ENCODE results near the gene PGP. TPM values are rescaled to one million over a fixed set of nuclear protein-coding genes. Genes with fewer than 3 reads are reported as not detected.

The PGP gene
- total and polyA plus RNA-seq, 2 donors from 2014 or later (not counting 2 experiments from before 2014, with no cell fraction given): 22.9 to 27.1 TPM

Other genes with a start within 250 kb of the PGP start
- not detected in 2 replicates for gene RNF151, start 248.0 kb downstream of the PGP start, total RNA-seq
- not detected in 2 replicates for gene RNF151, start 248.0 kb downstream of the PGP start, polyA plus RNA-seq
- gene TBL3, start 242.8 kb downstream of the PGP start, total RNA-seq: 61.5 and 68.8 TPM in 2 replicates
- 66.9 and 69.5 TPM in 2 replicates for gene TBL3, start 242.8 kb downstream of the PGP start, polyA plus RNA-seq
- gene NOXO1, start 233.4 kb downstream of the PGP start, total RNA-seq: 0.99 and 1.9 TPM in 2 replicates
- 2.3 and 2.7 TPM in 2 replicates for gene NOXO1, start 233.4 kb downstream of the PGP start, polyA plus RNA-seq
- gene GFER, start 230.6 kb downstream of the PGP start, total RNA-seq: 30.1 and 34.2 TPM in 2 replicates
- 46.0 and 50.0 TPM in 2 replicates for gene GFER, start 230.6 kb downstream of the PGP start, polyA plus RNA-seq
- gene SYNGR3, start 224.9 kb downstream of the PGP start, total RNA-seq: 1.8 and 2.9 TPM in 2 replicates
- gene SYNGR3, start 224.9 kb downstream of the PGP start, polyA plus RNA-seq: 2.1 and 2.6 TPM in 2 replicates
- 58.5 and 67.3 TPM in 2 replicates for gene ZNF598, start 205.0 kb downstream of the PGP start, total RNA-seq
- 52.3 and 60.4 TPM in 2 replicates for gene ZNF598, start 205.0 kb downstream of the PGP start, polyA plus RNA-seq
- 0.60 and 0.78 TPM in 2 replicates for gene NPW, start 195.1 kb downstream of the PGP start, total RNA-seq
- gene NPW, start 195.1 kb downstream of the PGP start, polyA plus RNA-seq: 1.9 and 2.0 TPM in 2 replicates
- gene NHERF2, start 187.9 kb downstream of the PGP start, total RNA-seq: 12.8 and 14.7 TPM in 2 replicates
- gene NHERF2, start 187.9 kb downstream of the PGP start, polyA plus RNA-seq: 21.5 and 25.7 TPM in 2 replicates
- gene NTHL1, start 167.0 kb downstream of the PGP start, total RNA-seq: 33.6 and 35.3 TPM in 2 replicates
- gene NTHL1, start 167.0 kb downstream of the PGP start, polyA plus RNA-seq: 39.0 and 41.6 TPM in 2 replicates
- gene TSC2, start 166.9 kb downstream of the PGP start, total RNA-seq: 34.0 and 40.7 TPM in 2 replicates
- 25.6 and 28.8 TPM in 2 replicates for gene TSC2, start 166.9 kb downstream of the PGP start, polyA plus RNA-seq
- gene PKD1, start 78.9 kb downstream of the PGP start, total RNA-seq: 36.7 and 46.5 TPM in 2 replicates
- gene PKD1, start 78.9 kb downstream of the PGP start, polyA plus RNA-seq: 16.8 and 19.7 TPM in 2 replicates
- gene RAB26, start 66.2 kb downstream of the PGP start, total RNA-seq: 0.42 and 0.44 TPM in 2 replicates
- 0.49 and 0.72 TPM in 2 replicates for gene RAB26, start 66.2 kb downstream of the PGP start, polyA plus RNA-seq
- gene TRAF7, start 59.1 kb downstream of the PGP start, total RNA-seq: 86.0 and 89.7 TPM in 2 replicates
- gene TRAF7, start 59.1 kb downstream of the PGP start, polyA plus RNA-seq: 62.1 and 69.0 TPM in 2 replicates
- 0.03 and 0.04 TPM in 2 replicates for gene CASKIN1, start 18.2 kb downstream of the PGP start, total RNA-seq
- gene CASKIN1, start 18.2 kb downstream of the PGP start, polyA plus RNA-seq: 0.06 and 0.08 TPM in 2 replicates
- gene MLST8, start 9.4 kb downstream of the PGP start, total RNA-seq: 21.8 and 29.2 TPM in 2 replicates
- gene MLST8, start 9.4 kb downstream of the PGP start, polyA plus RNA-seq: 61.0 and 64.1 TPM in 2 replicates
- gene BRICD5, start 4.0 kb downstream of the PGP start, total RNA-seq: 3.9 TPM in 2 replicates
- gene BRICD5, start 4.0 kb downstream of the PGP start, polyA plus RNA-seq: 4.5 and 5.5 TPM in 2 replicates
- 21.2 and 21.7 TPM in 2 replicates for gene E4F1, start 8.8 kb upstream of the PGP start, total RNA-seq
- 18.7 and 19.3 TPM in 2 replicates for gene E4F1, start 8.8 kb upstream of the PGP start, polyA plus RNA-seq
- 0.41 and 0.53 TPM in 2 replicates for gene DNASE1L2, start 21.6 kb upstream of the PGP start, total RNA-seq
- 0.46 and 0.47 TPM in 2 replicates for gene DNASE1L2, start 21.6 kb upstream of the PGP start, polyA plus RNA-seq
- gene ECI1, start 36.7 kb upstream of the PGP start, total RNA-seq: 33.5 and 35.6 TPM in 2 replicates
- gene ECI1, start 36.7 kb upstream of the PGP start, polyA plus RNA-seq: 68.3 and 82.5 TPM in 2 replicates
- 159 and 169 TPM in 2 replicates for gene RNPS1, start 53.3 kb upstream of the PGP start, total RNA-seq
- 152 and 182 TPM in 2 replicates for gene RNPS1, start 53.3 kb upstream of the PGP start, polyA plus RNA-seq
- 0.04 and 0.24 TPM in 2 replicates for gene ABCA3, start 125.9 kb upstream of the PGP start, total RNA-seq
- 0.08 and 0.16 TPM in 2 replicates for gene ABCA3, start 125.9 kb upstream of the PGP start, polyA plus RNA-seq
- 29.1 and 35.7 TPM in 2 replicates for gene CCNF, start 214.6 kb upstream of the PGP start, total RNA-seq
- 11.5 and 15.6 TPM in 2 replicates for gene CCNF, start 214.6 kb upstream of the PGP start, polyA plus RNA-seq
- 17.7 and 19.8 TPM in 2 replicates for gene TEDC2, start 245.3 kb upstream of the PGP start, total RNA-seq
- 21.6 and 22.6 TPM in 2 replicates for gene TEDC2, start 245.3 kb upstream of the PGP start, polyA plus RNA-seq

Measured in foreskin keratinocyte (primary cell).